Limb (tissue), 2 donors: Measurements from ENCODE around the gene MAP4K1.
"Not testable (repeated sequence)": the region's sequence is repeated elsewhere in the genome, so short reads cannot be mapped to it uniquely, and the experiment has no call there.

Experiments
- DNase-seq, 2 donors: peaks; one replicate each; pipeline ENCODE4 v3.0.0-alpha.2; 2016; ENCODE audit errors: extremely low spot score in 2 of 2

MAP4K1 gene

DNA sequence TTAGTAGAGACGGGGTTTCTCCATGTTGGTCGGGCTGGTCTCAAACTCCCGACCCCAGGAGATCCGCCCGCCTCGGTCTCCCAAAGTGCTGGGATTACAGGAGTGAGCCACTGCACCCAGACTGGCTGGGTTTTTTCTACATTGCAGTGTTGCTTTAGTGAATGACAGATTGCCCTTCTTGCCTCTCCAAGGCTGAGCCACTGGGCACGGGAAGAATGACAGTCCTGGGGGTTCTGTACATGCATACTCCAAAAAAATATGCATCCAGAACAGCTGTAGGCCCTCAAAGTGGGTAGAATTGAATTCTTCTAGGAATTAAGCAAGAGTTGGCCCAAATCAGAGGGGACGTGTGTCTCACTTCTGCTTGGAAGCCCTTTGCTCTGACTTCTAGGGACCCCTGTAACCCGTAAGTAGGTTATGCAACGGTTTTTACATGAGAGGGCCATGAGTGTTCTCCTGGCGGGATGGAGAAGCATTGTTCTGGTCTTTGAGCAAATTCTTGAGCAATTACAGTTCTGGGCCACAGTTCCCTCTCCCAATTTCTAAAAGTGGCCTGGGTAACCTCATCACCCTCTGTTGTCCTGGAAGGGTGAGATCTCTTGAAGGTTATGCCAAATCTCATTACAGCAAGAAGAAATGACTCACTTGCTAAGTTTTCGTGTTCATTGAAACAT, 33.3 kb upstream of the MAP4K1 start:
- DNase-seq: no peak

DNA sequence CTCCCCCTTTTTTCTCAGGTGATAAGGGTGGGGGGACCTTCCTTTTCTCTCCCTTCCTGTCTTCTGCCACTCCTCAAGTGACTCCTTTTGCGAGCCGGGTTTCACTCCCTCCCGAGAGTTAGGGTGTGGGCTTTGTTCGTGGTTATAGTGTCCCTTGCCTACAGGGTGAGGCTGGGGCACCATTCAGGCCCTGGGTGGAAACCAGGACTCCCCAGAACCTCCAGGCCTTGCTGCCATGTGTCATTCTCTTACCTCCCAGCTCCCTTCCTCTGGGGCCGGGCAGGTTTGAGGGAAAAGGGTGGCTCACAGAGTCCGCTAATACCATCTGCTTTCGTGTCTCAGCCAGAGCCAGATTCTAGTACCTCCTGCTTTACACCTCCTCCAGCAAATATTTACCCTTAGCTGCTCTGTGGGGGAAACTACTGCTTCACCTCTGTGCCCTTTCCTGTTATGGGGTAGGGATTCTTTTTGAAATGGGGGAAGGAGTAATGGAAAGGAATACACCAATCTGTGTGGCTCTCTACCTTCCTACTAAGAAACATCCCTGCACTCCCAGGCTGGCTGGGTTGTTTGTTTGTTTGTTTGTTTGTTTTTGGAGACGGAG, 32.5 kb upstream of the MAP4K1 start:
- DNase-seq: no peak

DNA sequence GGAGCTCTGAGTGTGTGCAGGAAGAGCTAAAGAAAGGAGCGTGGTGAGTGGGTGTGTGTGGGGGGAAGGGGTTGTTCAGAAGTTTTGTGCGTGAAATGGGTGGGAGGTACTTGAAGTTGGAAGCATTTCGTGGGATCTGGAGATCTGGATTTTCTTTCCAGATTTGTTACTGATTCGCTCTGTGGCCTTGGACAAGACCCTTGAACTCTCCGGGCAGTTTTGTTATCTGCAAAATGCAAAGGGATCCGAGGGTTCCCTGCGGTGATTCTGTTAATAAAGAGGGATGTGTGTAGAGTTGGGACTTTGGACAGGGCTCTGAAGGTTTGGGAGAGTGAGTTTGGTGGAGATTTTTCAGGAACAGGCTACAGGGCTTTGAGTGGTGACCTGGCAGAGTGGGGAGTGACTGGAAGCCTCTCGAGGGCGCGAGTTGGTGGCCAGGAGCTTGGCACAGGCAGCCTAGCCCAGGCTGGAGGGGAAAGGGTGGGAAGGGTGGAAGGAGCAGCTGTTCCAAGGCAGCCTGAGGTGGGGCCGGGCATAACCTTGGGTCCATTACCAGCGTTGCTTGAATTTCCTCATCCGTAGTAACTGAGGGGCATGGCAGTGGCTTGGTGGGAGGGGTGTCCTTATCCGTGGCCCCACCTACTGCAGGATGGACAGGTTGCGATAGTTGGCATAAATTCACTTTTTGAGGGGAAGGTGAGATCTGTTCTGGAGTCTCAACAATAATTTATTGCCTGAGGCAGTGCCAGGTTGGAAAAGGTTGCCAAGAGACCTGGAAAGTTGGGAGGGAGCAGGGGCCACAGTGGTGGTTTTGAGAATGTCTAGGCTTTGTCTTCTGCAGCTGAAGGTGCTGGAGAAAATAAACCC, 31.8 kb upstream of the MAP4K1 start:
- no peak for DNase-seq

DNA sequence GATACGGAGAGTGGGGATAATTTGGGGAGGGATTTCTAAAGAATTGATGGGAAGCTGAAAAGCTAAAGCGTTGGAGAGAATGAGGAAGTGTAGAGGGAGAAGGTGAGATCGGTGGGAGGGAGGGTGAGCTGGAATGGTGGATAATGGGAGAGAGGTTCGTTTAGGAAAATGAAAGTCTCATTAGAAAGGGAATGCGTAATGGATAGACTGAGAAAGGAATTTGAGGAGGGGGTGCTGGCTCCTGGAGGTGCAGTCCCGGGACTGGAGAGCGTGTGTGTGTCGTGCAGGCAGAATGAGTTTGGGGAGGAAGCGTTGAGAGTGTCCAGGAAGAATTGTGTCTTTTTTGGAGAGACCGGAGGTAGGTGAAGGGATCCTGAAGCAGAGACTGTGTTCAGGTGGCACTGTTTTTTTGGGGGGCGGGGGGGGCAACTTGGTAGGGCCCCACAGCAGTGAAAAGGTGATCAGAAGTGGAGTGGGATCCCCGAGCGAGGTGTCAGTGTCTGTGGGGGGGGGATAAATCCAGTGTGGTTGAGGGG, 31.1 kb upstream of the MAP4K1 start:
- DNase-seq: no peak

DNA sequence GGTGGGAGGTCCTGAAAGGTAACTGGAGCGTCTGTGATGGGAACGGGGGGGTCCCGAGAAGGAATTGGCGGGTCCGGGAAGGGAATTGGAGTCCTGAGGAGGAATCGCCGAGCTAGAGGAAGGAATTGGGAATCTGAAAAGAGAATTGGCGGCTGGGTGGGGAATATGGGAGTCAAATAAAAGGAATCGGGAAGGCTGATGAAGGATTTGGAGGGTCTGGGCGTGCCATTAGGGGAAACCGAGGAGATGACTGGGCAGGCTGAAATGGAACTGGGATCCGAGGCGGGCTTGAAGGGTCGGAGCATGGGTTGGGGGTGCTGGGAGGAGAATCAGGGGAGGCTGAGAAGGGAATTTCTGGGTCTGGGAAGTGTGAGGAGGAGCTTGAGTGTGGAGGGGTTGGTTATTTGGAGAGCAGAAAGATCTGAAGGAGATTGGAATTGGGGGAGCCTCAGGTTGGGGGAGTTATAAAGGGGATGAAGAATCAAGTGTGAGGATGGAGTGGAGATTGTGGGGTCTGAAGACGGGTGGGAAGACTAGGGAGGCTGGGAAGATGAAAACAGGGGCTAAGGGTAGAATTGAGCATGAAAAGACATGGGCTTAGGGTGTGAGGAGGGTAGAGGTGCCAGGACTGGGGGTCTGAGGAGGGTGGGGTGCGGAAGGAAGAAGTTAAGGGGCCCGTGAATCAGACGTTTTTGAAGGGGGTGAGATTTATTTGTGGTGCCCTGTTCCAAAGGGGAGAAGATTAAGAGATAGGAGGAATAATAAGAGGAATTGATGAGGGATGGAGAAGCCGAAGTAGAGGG, 30.4 kb upstream of the MAP4K1 start:
- no peak for DNase-seq

DNA sequence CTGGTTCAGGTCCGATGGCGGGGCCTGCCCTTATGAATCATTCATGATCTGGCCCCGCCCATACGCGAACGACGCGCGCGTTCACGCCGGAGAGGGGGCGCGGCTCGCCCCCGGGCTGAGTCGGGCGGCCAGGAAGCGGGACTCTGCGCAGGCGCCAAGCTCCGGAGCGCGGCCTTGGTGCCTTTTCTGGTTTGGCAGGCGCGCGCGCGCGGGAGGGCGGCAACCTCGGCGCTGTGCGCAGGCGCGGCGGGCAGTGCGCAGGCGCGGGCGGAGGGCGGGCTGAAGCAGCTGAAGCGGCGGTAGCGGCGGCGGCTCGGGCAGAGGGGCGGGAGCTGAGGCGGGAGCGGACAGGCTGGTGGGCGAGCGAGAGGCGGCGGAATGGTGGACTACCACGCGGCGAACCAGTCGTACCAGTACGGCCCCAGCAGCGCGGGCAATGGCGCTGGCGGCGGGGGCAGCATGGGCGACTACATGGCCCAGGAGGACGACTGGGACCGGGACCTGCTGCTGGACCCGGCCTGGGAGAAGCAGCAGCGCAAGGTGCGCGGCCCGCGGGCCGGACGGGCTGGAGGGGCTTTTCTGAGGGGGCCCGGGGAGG, 29.7 kb upstream of the MAP4K1 start, which contains the start of gene ACTN4:
ACTN4 (plus strand) TSS at position 282 of the 598 bp plus-strand sequence; CDS start at position 379, 97 bp downstream.
- DNase-seq: peak; percentile 98 to 100

DNA sequence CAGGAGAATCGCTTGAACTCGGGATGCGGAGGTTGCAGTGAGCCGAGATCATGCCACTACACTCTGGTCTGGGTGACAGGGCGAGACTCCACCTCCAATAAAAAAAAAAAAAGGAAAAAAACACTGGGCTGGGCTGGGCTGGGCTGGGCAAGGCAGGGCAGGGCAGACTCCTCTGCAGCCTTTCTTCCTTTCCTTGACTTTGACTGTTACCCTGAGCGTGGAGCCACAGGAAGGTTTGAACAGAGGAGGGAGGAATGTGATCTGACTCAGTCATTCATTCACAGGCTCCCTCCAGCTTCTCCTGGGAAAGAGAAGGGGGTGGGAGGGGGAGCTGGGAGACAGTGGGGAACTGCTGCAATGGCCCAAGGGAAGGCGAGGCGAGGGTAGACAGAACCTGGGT, 27.0 kb upstream of the MAP4K1 start:
- no peak for DNase-seq

DNA sequence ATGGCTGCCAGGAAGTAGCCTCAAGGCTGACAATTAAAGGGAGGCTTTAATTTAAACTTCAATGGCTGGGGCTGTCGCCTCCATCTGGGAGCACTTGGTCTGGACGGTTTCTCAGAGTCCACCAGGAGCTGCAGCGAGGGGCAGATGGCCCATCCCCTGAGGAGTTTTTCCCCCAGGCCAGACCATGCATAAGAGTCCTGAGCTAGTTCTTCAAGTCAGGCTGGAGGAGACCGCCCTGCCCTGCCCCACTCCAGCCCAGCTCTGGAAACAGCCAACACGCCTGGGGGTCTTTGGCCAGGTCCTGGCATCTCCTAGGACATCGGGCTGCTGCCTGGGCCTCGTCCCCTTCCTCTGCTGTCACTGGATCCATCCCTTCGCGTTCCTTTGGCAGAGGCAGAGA, 24.4 kb upstream of the MAP4K1 start:
- no peak for DNase-seq

DNA sequence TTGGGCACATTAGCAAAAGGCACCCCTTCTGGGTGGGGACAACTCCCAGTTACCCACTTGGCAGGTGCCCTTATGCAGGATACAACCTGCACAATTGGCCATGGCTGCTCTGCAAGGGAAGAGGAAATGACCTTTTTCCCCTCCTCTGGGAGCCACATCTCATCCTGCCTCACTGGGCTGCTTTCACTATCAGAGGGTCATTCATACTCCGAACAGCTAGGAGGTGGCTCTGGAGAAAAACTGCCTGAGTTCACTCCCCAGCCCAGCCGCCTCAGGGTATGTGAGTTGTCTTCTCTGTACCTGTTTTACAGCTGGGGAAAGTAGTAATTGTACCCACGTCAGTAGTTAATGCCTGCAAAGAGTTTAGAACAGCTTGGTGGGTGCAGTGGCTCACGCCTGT, 22.6 kb upstream of the MAP4K1 start:
- DNase-seq: no peak

DNA sequence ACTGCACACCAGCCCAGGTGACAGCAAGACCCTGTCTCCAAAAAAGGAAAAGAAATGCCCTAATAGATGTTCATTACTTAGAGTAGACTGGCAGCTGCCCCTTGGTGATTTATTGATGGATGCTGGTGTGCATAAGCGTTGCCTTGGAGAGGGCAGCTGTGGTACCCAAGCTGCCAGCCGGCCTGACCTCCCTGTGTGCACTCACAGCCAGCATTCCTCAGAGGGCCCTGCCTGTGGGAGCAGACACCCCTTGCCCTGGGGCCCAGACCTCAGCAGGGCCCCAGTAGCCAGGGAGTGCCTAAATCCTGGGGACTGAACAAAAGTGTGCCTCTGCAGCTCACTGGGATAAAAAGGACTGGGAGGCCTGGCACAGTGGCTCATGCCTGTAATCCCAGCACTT, 21.9 kb upstream of the MAP4K1 start:
- DNase-seq: no peak

DNA sequence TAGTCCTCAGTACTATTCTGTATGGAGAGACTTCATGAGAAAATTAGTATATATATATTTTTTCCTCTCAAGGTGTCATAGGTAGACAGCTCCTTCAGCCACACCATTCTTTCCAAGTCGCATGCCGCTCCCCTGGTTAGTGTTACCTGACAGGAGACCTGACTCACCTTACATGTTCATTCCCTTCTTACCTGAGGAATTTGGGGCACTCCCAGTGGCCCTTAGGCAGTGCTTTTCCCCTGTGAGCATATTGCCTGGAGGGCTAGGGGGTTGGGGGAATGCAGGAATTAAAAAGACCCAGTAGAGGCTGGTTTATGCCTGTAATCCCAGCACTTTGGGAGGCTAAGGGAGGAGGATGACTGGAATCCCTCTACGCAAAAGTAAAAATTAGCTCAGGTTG, 20.7 kb upstream of the MAP4K1 start:
- no peak for DNase-seq

DNA sequence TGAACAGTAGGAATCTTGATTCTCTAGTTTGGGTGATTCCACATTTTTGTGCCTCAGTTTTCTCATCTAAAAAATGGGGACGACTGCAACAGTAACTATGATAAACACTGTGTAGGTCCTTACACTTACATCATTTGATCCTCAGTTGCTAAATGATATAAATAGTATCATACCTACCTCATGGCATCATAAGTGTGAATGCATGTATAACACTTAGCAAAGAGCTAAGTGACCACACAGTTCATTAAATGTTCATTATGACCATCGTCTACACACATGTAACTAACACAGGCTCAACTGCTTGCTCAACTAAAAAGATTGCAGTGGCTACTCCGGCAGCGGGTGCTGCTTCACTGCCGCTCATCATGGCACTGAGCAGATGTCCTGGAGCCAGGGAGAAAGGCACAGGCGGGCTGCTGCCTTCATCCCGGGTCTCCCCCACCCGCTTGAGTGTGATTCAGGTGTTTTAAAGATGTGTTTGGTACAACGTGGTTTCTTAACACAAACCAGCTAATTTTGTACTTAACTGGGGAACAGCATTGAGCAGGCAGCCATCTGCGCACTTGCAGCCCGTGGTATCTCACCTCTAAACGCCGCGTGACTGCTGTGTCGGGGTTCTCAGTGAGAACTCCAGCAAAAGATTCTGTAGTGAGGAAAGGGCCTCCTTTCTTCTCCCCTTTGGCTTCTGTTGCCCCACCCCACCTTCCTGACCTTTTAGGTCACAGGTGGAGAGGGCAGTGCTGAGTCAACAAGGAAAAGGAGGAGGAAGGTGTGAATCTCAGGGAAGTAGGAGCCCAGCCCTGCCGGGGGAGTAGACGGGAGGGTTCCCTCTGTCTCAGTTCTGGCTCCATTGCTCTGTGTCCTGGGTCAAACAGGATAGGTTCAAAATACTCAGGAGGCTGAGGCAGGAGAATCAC, 18.0 kb upstream of the MAP4K1 start:
- DNase-seq: no peak

DNA sequence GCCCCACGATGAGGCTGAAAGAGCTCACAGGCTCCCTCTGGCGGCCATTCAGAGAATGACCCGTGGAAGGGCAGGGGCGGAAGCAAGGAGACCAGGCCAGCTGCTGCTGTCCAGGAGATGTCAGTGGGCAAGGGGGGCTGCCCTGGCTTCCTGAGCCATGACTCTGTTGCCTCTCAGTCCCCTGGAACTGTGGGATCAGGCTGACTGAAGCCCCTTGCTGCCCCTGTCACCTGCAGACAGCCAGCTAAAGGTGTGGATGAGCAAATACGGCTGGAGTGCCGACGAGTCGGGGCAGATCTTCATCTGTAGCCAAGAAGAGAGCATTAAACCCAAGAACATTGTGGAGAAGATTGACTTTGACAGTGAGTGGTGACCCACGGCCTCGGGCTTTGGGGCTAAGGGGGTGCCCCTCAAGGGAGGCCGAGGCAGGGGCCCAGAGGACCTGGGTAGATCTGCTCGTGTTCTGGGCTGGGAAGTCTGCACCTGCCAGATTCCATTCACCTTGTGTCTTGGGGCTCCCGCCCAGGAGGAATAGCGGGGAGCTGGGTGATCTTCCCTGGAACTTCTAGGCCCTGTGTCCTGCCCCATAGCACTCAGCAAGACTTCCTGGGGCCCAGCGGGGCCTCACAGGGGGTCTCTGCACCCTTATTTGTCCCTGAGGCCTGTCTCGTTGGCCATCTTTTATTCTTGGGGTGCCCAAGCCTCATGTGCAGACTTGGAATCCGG, 17.2 kb upstream of the MAP4K1 start:
- DNase-seq: peak; percentile 71 to 87

DNA sequence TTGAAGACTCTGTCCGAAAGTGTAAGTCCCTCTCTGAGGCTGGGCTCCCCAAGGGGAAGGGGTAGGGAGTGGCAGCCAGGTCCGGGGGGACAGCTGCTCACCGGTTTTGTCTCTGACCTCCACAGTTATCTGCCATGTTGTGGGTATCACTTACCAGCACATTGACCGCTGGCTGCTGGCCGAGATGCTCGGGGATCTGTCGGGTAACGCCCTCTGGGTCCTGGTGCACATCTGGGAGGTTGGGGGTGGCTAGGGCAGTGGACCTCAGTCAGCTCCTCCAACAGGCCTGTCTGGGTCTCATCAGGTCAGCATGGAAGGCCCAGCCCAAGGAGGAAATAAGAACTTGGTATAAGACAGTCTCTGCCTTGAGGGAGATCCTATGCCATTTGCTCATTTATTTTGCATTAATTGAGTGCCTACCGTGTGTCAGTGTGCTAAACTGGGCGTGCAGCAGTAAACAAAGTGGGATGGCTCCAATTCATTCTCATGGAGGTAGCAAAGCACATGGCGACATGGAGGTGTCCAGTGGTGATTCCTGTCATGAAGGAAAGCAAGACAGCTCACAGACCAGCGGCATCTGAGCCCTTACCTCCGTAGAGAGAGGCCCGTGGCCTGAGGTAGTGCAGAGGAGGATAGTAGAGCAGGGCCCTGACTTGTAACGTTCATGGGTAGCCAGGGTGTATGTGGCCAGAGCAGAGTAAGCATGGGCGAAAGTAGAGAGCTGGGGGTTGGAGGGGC, 14.9 kb upstream of the MAP4K1 start:
- DNase-seq: no peak

DNA sequence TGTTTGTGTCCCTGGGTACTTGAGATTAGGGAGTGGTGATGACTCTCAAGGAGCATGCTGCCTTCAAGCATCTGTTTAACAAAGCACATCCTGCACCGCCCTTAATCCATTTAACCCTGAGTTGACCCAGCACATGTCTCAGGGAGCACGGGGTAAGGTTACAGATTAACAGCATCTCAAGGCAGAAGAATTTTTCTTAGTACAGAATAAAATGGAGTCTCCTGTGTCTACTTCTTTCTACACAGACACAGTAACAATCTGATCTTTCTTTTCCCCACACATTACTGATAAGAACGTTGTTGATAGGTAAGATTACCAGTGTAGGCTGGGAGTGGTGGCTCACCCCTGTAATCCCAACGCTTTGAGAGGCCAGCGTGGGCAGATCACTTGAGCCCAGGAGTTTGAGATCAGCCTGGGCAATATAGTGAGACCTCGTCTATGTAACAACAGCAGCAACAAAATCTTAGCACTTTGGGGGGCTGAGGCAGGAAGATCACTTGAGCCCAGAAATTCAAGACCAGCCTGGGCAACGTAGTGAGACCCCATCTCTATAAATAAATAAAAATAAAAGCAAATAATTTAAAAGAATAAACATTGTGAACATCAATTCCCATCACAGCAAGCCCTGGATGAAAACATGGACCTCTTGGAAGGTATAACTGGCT, 14.2 kb upstream of the MAP4K1 start:
- not testable (repeated sequence) for DNase-seq

DNA sequence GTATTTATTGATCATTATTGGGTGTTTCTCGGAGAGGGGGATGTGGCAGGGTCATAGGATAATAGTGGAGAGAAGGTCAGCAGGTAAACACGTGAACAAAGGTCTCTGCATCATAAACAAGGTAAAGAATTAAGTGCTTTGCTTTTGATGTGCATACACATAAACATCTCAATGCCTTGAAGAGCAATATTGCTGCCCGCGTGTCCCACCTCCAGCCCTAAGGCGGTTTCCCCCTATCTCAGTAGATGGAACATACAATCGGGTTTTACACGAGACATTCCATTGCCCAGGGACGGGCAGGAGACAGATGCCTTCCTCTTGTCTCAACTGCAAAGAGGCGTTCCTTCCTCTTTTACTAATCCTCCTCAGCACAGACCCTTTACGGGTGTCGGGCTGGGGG, 13.5 kb upstream of the MAP4K1 start:
- DNase-seq: not testable (repeated sequence)

DNA sequence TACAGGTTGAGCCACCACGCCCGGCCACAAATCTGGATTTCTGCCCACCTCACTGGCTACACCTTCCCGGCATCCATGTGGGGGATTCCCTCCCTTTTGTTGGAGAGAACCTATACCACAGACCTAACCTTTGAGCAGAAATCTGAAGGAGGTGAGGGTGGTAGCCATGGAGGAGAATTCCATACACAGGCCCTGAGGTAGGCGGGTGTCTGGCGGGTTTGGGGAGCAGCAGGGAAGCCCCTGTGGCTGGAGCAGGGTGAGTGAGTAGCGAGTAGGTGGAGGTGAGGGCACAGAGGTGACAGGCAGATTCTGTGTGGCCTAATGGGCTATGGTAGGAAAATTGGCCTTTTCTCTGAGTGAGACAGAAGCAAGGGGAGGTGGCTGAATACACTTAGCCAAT, 11.8 kb upstream of the MAP4K1 start:
- no peak for DNase-seq

DNA sequence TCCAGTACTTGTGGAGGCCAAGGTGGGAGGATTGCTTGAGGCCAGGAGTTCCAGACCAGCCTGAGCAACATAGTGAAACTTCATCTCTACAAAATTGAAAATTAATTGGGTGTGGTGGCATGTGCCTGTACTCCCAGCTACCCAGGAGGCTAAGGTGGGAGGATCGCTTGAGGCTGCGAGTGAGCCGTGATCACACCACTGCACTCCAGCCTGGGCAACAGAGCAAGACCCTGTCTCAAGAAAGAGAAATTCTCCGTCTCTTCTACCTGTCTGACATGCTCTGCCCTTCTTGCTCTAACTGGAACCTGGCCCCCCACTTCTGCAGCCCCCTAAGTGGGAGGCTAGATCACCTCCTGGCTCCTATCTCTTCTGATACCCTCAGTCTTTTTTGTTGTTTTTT, 8.6 kb upstream of the MAP4K1 start:
- no peak for DNase-seq
